ENCODE measurements around the gene ADIPOR2. TPM values are rescaled to one million over a fixed set of nuclear protein-coding genes. Genes with fewer than 3 reads are reported as not detected.
A peak's percentile ranks its signal among the peaks of the same experiment; 100 is the strongest.

The ADIPOR2 gene
- polyA plus RNA-seq, 1 experiment, result 17.5 TPM

GRCh38 chr12:1798641-1799020 is 107.8 kb downstream of the ADIPOR2 start:
- no peak overlapping the region for H3K4me3 ChIP-seq (ENCODE audit: low read depth, low read length)
- POLR2A ChIA-PET, result no interaction called here
- H3K36me3 ChIP-seq (ENCODE audit: control insufficient read depth, insufficient read depth, low read length), result no peaks in the 10 kb centered on the region
- CTCF ChIA-PET, result interaction anchor here (0.6 to 3.0 kb wide), 4 partner anchors 14 to 378 kb away, joined by 3 to 24 read pairs (median 4); no protein-coding TSS in a partner anchor
- DNase-seq (ENCODE audit: low read depth), result no peak
- H3K27me3 ChIP-seq (ENCODE audit: control insufficient read depth, insufficient read depth, low read length), result no peaks in the 10 kb centered on the region
- no peak for TF ChIP-seq CTCF (IDR thresholded peaks at IDR 0.05; ENCODE audit: insufficient read depth, low read depth, low read length)

GRCh38 chr12:1799051-1799881 is 108.4 kb downstream of the ADIPOR2 start:
- CTCF ChIA-PET, result interaction anchor here (0.6 to 3.0 kb wide), 5 partner anchors 13 to 378 kb away, joined by 3 to 24 read pairs (median 3); no protein-coding TSS in a partner anchor
- peaks cover 2% of the 10 kb centered on the region; the same call in 1 of the 2 replicates for H3K27me3 ChIP-seq (ENCODE audit: control insufficient read depth, insufficient read depth, low read length)
- no peak overlapping the region for H3K4me3 ChIP-seq (ENCODE audit: low read depth, low read length)
- POLR2A ChIA-PET, result no interaction called here
- no peak for DNase-seq (ENCODE audit: low read depth)
- TF ChIP-seq CTCF (IDR thresholded peaks at IDR 0.05; ENCODE audit: insufficient read depth, low read depth, low read length), result no peak
- no peaks in the 10 kb centered on the region for H3K36me3 ChIP-seq (ENCODE audit: control insufficient read depth, insufficient read depth, low read length)

- no peak for TF ChIP-seq CTCF (IDR thresholded peaks at IDR 0.05; ENCODE audit: insufficient read depth, low read depth, low read length)
- Histone ChIP-seq H3K4me3 (ENCODE audit: low read depth, low read length) (no peak overlapping the region), H3K36me3 (ENCODE audit: control insufficient read depth, insufficient read depth, low read length) (no peaks in the 10 kb centered on the region), H3K27me3 (ENCODE audit: control insufficient read depth, insufficient read depth, low read length) (peaks cover 2% of the 10 kb centered on the region; the same call in 1 of the 2 replicates)
- DNase-seq (ENCODE audit: low read depth), result no peak
- POLR2A ChIA-PET, result no interaction called here
- CTCF ChIA-PET, result interaction anchor here (1.4 to 3.0 kb wide), 2 partner anchors 140 to 165 kb away, joined by 3 to 24 read pairs; no protein-coding TSS in a partner anchor
Measured at GRCh38 chr12:1799882-1800400, 109.1 kb downstream of the ADIPOR2 start.

GRCh38 chr12:1800401-1801302 is 109.8 kb downstream of the ADIPOR2 start:
- Histone ChIP-seq H3K4me3 (ENCODE audit: low read depth, low read length) (no peak overlapping the region), H3K36me3 (ENCODE audit: control insufficient read depth, insufficient read depth, low read length) (no peaks in the 10 kb centered on the region), H3K27me3 (ENCODE audit: control insufficient read depth, insufficient read depth, low read length) (peaks cover 2% of the 10 kb centered on the region; the same call in 1 of the 2 replicates)
- ChIA-PET POLR2A (no interaction called here), CTCF (interaction anchor here (0.8 to 3.0 kb wide), 5 partner anchors 14 to 165 kb away, joined by 3 to 24 read pairs (median 5); no protein-coding TSS in a partner anchor)
- TF ChIP-seq CTCF (IDR thresholded peaks at IDR 0.05; ENCODE audit: insufficient read depth, low read depth, low read length), result peak; percentile 33
- DNase-seq (ENCODE audit: low read depth), result no peak
